H1 (cell line): Measurements from ENCODE around the gene ZNF619. TPM values are rescaled to one million over a fixed set of nuclear protein-coding genes. Genes with fewer than 3 reads are reported as not detected.

ENCODE experiments used
- CTCF ChIA-PET: fragments of 300-600 bp; sonication (Branson Sonifier 250); formaldehyde crosslinking; loops from one replicate; lab custom pipeline; 2021; ENCODE audit not compliant: partially characterized antibody; lab: Charles Lee
- POLR2A ChIA-PET: fragments of 300-600 bp; sonication (Branson Sonifier 250); formaldehyde crosslinking; loops from one replicate; lab custom pipeline; 2021; ENCODE audit warnings: inconsistent platforms; ENCODE audit not compliant: partially characterized antibody; lab: Charles Lee
- DNase-seq, 2 experiments: peaks; one replicate each; pipeline versions ENCODE4 v3.0.0 to v3.0.0-alpha.2; 2010 to 2022; ENCODE audit warnings: low spot score in 2 of 2, low read depth in 1 of 2, mixed read lengths in 1 of 2
- FAIRE-seq: peaks from 2 replicates; lab custom pipeline; 2011; peaks lifted over from hg19 to GRCh38; lab: Jason Lieb, UNC
- H2AFZ ChIP-seq: 2 replicates; pipeline ENCODE4 v1.8.1; 2012; ENCODE audit warnings: low read length, inconsistent platforms
- H2AK5ac ChIP-seq: 2 replicates; pipeline ENCODE4 v1.6.1; 2013; ENCODE audit warnings: low read depth, low read length
- H2BK120ac ChIP-seq: replicated peaks from 2 replicates; pipeline ENCODE3; 2013; ENCODE audit warnings: low read depth, low read length, inconsistent platforms
- H2BK12ac ChIP-seq: 2 replicates; pipeline ENCODE4 v1.6.1; 2013; ENCODE audit warnings: low read depth, low read length
- H2BK15ac ChIP-seq: 2 replicates; pipeline ENCODE4 v1.6.1; 2013; ENCODE audit warnings: low read length
- H2BK20ac ChIP-seq: 2 replicates; pipeline ENCODE4 v1.6.1; 2013; ENCODE audit warnings: low read length
- H2BK5ac ChIP-seq: 2 replicates; pipeline ENCODE4 v1.6.1; 2013; ENCODE audit warnings: low read depth, low read length
- H3K14ac ChIP-seq: 2 replicates; pipeline ENCODE4 v1.6.1; 2013; ENCODE audit warnings: inconsistent platforms; ENCODE audit not compliant: insufficient read length
- H3K18ac ChIP-seq: 2 replicates; pipeline ENCODE4 v1.6.1; 2013; ENCODE audit warnings: low read length; ENCODE audit errors: extremely low read depth
- H3K23ac ChIP-seq: 2 replicates; pipeline ENCODE4 v1.6.1; 2013; ENCODE audit warnings: inconsistent platforms; ENCODE audit not compliant: insufficient read length
- H3K23me2 ChIP-seq: 2 replicates; pipeline ENCODE4 v1.6.1; 2013; ENCODE audit warnings: low read depth, low read length
- H3K27ac ChIP-seq: 2 replicates; pipeline ENCODE4 v1.6.1; 2011; ENCODE audit warnings: low read depth, low read length, inconsistent platforms
- H3K27me3 ChIP-seq, 4 experiments: replicated peaks in 1 of 4; 1 replicate in 1 of 4; 2 replicates in 3 of 4; pipeline versions ENCODE4 v1.6.1 to v1.8.1; 2011 to 2013; ENCODE audit warnings: low read length in 3 of 4, mild to moderate bottlenecking in 3 of 4, inconsistent platforms in 2 of 4, mixed read lengths in 2 of 4, moderate library complexity in 1 of 4; ENCODE audit not compliant: control insufficient read depth in 3 of 4, insufficient read depth in 3 of 4; ENCODE audit errors: extremely low read depth in 1 of 4
- H3K36me3 ChIP-seq, 4 experiments: 2 replicates each; pipeline versions ENCODE4 v1.6.1 to v1.8.1; 2011 to 2013; ENCODE audit warnings: mild to moderate bottlenecking in 4 of 4, low read length in 3 of 4, moderate library complexity in 2 of 4, control low read depth in 1 of 4, inconsistent platforms in 1 of 4; ENCODE audit not compliant: insufficient read depth in 4 of 4, control insufficient read depth in 2 of 4
- H3K4ac ChIP-seq: replicated peaks from 2 replicates; pipeline ENCODE3; 2013; ENCODE audit warnings: low read length, low read depth, mixed read lengths, inconsistent platforms; ENCODE audit not compliant: insufficient read length
- H3K4me1 ChIP-seq, 4 experiments: replicated peaks in 1 of 4; 1 replicate in 1 of 4; 2 replicates in 3 of 4; pipeline versions ENCODE4 v1.6.1 to v1.8.1; 2011 to 2013; ENCODE audit warnings: low read length in 3 of 4, inconsistent platforms in 2 of 4, mixed read lengths in 1 of 4; ENCODE audit not compliant: insufficient read depth in 4 of 4, control insufficient read depth in 3 of 4
- H3K4me2 ChIP-seq, 2 experiments: 2 replicates each; pipeline versions ENCODE4 v1.6.1 to v1.8.1; 2011 to 2013; ENCODE audit warnings: low read depth in 2 of 2, low read length in 2 of 2, control low read depth in 1 of 2, inconsistent platforms in 1 of 2, mild to moderate bottlenecking in 1 of 2; ENCODE audit not compliant: insufficient read depth in 1 of 2
- H3K4me3 ChIP-seq, 4 experiments: fragments of 200-600, 300-600 bp in 1 of 4; sonication (generic), shearing (Covaris generic), sonication (Bioruptor Twin) in 1 of 4; 2 replicates each; pipeline versions ENCODE4 v1.5.1 to v1.8.1; 2011 to 2016; ENCODE audit warnings: low read length in 4 of 4, low read depth in 3 of 4, control low read depth in 2 of 4, inconsistent platforms in 2 of 4, mild to moderate bottlenecking in 2 of 4, mixed read lengths in 1 of 4, moderate library complexity in 1 of 4; ENCODE audit not compliant: insufficient read depth in 2 of 4; ENCODE audit errors: extremely low read depth in 1 of 4
- H3K56ac ChIP-seq: replicated peaks from 2 replicates; pipeline ENCODE3; 2013; ENCODE audit warnings: low read depth, mild to moderate bottlenecking, mixed read lengths, low read length, inconsistent platforms; ENCODE audit not compliant: insufficient read length
- H3K79me1 ChIP-seq: 2 replicates; pipeline ENCODE4 v1.6.1; 2013; ENCODE audit warnings: low read depth, low read length, control low read depth
- H3K79me2 ChIP-seq, 2 experiments: 2 replicates each; pipeline versions ENCODE4 v1.6.1 to v1.8.1; 2012 to 2013; ENCODE audit warnings: low read length in 2 of 2, mild to moderate bottlenecking in 2 of 2, inconsistent platforms in 1 of 2; ENCODE audit not compliant: insufficient read depth in 2 of 2, control insufficient read depth in 1 of 2
- H3K9ac ChIP-seq, 4 experiments: replicated peaks in 1 of 4; 1 replicate in 1 of 4; 2 replicates in 3 of 4; pipeline versions ENCODE4 v1.6.1 to v1.8.1; 2011 to 2013; ENCODE audit warnings: low read depth in 3 of 4, low read length in 3 of 4, control low read depth in 2 of 4, mild to moderate bottlenecking in 2 of 4, moderate library complexity in 2 of 4, inconsistent platforms in 1 of 4; ENCODE audit errors: extremely low read depth in 1 of 4
- H3K9me3 ChIP-seq, 2 experiments: 2 replicates each; pipeline versions ENCODE4 v1.6.1 to v1.8.1; 2012 to 2013; ENCODE audit warnings: mild to moderate bottlenecking in 2 of 2, moderate library complexity in 2 of 2, control low read depth in 1 of 2, inconsistent platforms in 1 of 2, low read depth in 1 of 2, low read length in 1 of 2, mixed read lengths in 1 of 2; ENCODE audit not compliant: insufficient read depth in 2 of 2
- H4K20me1 ChIP-seq, 2 experiments: replicated peaks in 1 of 2; 2 replicates each; pipeline versions ENCODE3 to v1.8.1; 2011 to 2013; ENCODE audit warnings: inconsistent platforms in 2 of 2, low read length in 2 of 2, mild to moderate bottlenecking in 1 of 2; ENCODE audit not compliant: insufficient read depth in 2 of 2, control insufficient read depth in 1 of 2
- H4K5ac ChIP-seq: 2 replicates; pipeline ENCODE4 v1.6.1; 2013; ENCODE audit warnings: low read length, low read depth, mixed read lengths, inconsistent platforms; ENCODE audit not compliant: insufficient read length
- H4K8ac ChIP-seq: 2 replicates; pipeline ENCODE4 v1.8.0; 2013; ENCODE audit warnings: mild to moderate bottlenecking, moderate library complexity, low read length, inconsistent platforms; ENCODE audit not compliant: insufficient read depth; ENCODE audit errors: extremely low read depth
- H4K91ac ChIP-seq: replicated peaks from 2 replicates; pipeline ENCODE3; 2013; ENCODE audit warnings: low read length, mixed read lengths, inconsistent platforms; ENCODE audit not compliant: insufficient read length
- ATF3 ChIP-seq: IDR thresholded peaks from 2 replicates; pipeline ENCODE4 v1.6.1; 2011; ENCODE audit warnings: low read depth, mild to moderate bottlenecking, low read length; ENCODE audit not compliant: insufficient read depth
- KDM1A ChIP-seq: fragments of 200-600, 300-600 bp; sonication (generic); IDR thresholded peaks from 2 replicates; pipeline ENCODE4 v1.7.1; 2016; ENCODE audit warnings: mild to moderate bottlenecking, low read length, borderline replicate concordance
- MAFK ChIP-seq: IDR thresholded peaks from 2 replicates; pipeline ENCODE4 v1.6.1; 2012; ENCODE audit warnings: low read depth, mild to moderate bottlenecking, improper control_type of control experiment, low read length
- NANOG ChIP-seq: IDR thresholded peaks from 2 replicates; pipeline ENCODE4 v1.6.1; 2011; ENCODE audit warnings: low read length, low read depth, mild to moderate bottlenecking, inconsistent platforms; ENCODE audit not compliant: insufficient read depth, poor library complexity, severe bottlenecking
- POU5F1 ChIP-seq: IDR thresholded peaks from 2 replicates; pipeline ENCODE4 v1.6.1; 2011; ENCODE audit warnings: low read depth, mild to moderate bottlenecking, low read length, moderate library complexity
- SP1 ChIP-seq: IDR thresholded peaks from 2 replicates; pipeline ENCODE4 v1.6.1; 2011; ENCODE audit warnings: low read depth, low read length
- TAF1 ChIP-seq: IDR thresholded peaks from 2 replicates; pipeline ENCODE4 v1.6.1; 2011; ENCODE audit warnings: mild to moderate bottlenecking, low read depth, low read length
- USF2 ChIP-seq: IDR thresholded peaks from 2 replicates; pipeline ENCODE4 v1.6.1; 2011; ENCODE audit warnings: low read length, improper control_type of control experiment
- WGBS, 2 experiments: shearing (Covaris generic) in 1 of 2; methylation state at CpG; one replicate each; pipeline versions ENCODE4 v1.1.6 to v1.1.7; 2013 to 2015; ENCODE audit warnings: low lambda C conversion rate in 2 of 2, mixed read lengths in 2 of 2, inconsistent platforms in 1 of 2, low coverage in 1 of 2, missing lambda C conversion rate in 1 of 2; ENCODE audit not compliant: insufficient replicate concordance in 2 of 2, insufficient coverage in 1 of 2, insufficient read length in 1 of 2; ENCODE audit errors: extremely low coverage in 1 of 2, missing lambda C conversion rate in 1 of 2; 5-methylcytosine and 5-hydroxymethylcytosine counted together
- polyA plus RNA-seq, 7 experiments: library from polyadenylated mRNA; depleted of rRNA in 3 of 7; stranded (reverse) in 5 of 7; unstranded in 2 of 7; fragments of >200 nt in 5 of 7; fragments of 200-250 nt in 2 of 7; gene quantifications; 1 replicate in 5 of 7; 2 replicates in 1 of 7; 4 replicates in 1 of 7; pipeline versions ENCODE4 v1.2.1 to v1.2.3, GENCODE V29; 2011 to 2013; ENCODE audit warnings: missing spikeins in 2 of 7, mixed read lengths in 2 of 7
- total RNA-seq: library from RNA; stranded (reverse); fragmentation: NEBNext Ultra II Directional; extraction: Animal tissue kit (Norgen Biotek cat#: 25700); gene quantifications from 2 replicates; pipeline ENCODE4 v1.2.1, GENCODE V29; 2021

ZNF619 gene
- total and polyA plus RNA-seq, 2 of the 8 experiments (the other 6 are each of a cell fraction or from before 2014, with no cell fraction given), result 2.3 to 8.2 TPM

- H3K4me3 ChIP-seq, result peak within 1 kb of the TSS; percentile 78 to 99 (median 93)
- WGBS, 2 experiments, result 1% methylated on average over 72 of the region's 79 CpGs; no CpG with 5 or more reads in 1 of the 2 experiments
- DNase-seq, result peak; percentile 75 to 89
- ChIA-PET CTCF (interaction anchor here (0.6 to 1.7 kb wide), 2 partner anchors 129 to 457 kb away, joined by 3 to 5 read pairs; no protein-coding TSS in a partner anchor), POLR2A (interaction anchor here (0.6 to 6.4 kb wide), 36 partner anchors 9 to 1846 kb away, joined by 3 to 64 read pairs (median 4); partner anchors contain the start of genes EIF1B, ENTPD3, RPSA and ZNF619)
- H2AK5ac ChIP-seq, result no peak within 1 kb of the TSS
- peak within 1 kb of the TSS; percentile 89 for H3K4ac ChIP-seq
- H3K4me2 ChIP-seq, result peak within 1 kb of the TSS; percentile 75 to 81
- H3K27me3 ChIP-seq, result no peaks in the 10 kb centered on the region
- peak within 1 kb of the TSS; percentile 95 for H3K27ac ChIP-seq
- no peak within 1 kb of the TSS for H2BK120ac ChIP-seq
- no peak within 1 kb of the TSS for H2BK20ac ChIP-seq
- H4K20me1 ChIP-seq, result peaks cover 4 to 8% of the 10 kb centered on the region in 2 experiments
- H3K23ac ChIP-seq, result no peak within 1 kb of the TSS
- no peak within 1 kb of the TSS for H2BK12ac ChIP-seq
- FAIRE-seq, result peak; percentile 57
- 0 out of 2 replicates have a peak within 1 kb of the TSS, but pooled peaks have one; percentile 27 for H2AFZ ChIP-seq
- peak within 1 kb of the TSS; percentile 92 for H4K91ac ChIP-seq
- H2BK15ac ChIP-seq, result no peak within 1 kb of the TSS
- H4K8ac ChIP-seq, result peak within 1 kb of the TSS; percentile 99
- peak within 1 kb of the TSS; percentile 98 to 99 (median 98) for H3K9ac ChIP-seq
- H3K18ac ChIP-seq, result peak within 1 kb of the TSS; percentile 81; the same call in 1 of the 2 replicates
- H3K79me2 ChIP-seq, result peaks cover 6 to 30% of the 10 kb centered on the region in 2 experiments
- H4K5ac ChIP-seq, result peak within 1 kb of the TSS; percentile 85
- H3K14ac ChIP-seq, result no peak within 1 kb of the TSS
- peak within 1 kb of the TSS; percentile 82 for H2BK5ac ChIP-seq
- peaks cover 18 to 44% (median 36%) of the 10 kb centered on the region in 4 experiments for H3K36me3 ChIP-seq
- peaks cover 4% of the 10 kb centered on the region; the same call in 1 of the 2 replicates for H3K79me1 ChIP-seq
- H3K4me1 ChIP-seq, result peaks cover 0 to 6% (median 4%) of the 10 kb centered on the region in 4 experiments; a peak in 5 of 7 replicates
- H3K23me2 ChIP-seq, result peaks cover 10% of the 10 kb centered on the region
- H3K9me3 ChIP-seq, result no peaks in the 10 kb centered on the region
- peak within 1 kb of the TSS; percentile 74 for H3K56ac ChIP-seq
- TF ChIP-seq ATF3 (no peak), USF2 (no peak), NANOG (no peak), SP1 (0 out of 2 replicates have a peak, but pooled peaks have one; percentile 37), MAFK (no peak), POU5F1 (no peak), TAF1 (peak; percentile 97), KDM1A (no peak)
Observed at GRCh38 chr3:40456940-40457823, 19.7 kb upstream of the ZNF619 start, which contains the start of gene RPL14. Gene RPL14, plus strand, starts transcription at chr3:40457339. Its CDS starts 133 bp downstream, at chr3:40457472.
